Neural crest cell (in vitro differentiated cells): Measurements from ENCODE around the gene LRRN3. TPM values are rescaled to one million over a fixed set of nuclear protein-coding genes. Genes with fewer than 3 reads are reported as not detected.

Source experiments
- DNase-seq: peaks from one replicate; pipeline ENCODE4 v3.0.0; 2021; ENCODE audit warnings: low read depth, mixed read lengths, low spot score
- H3K27ac Mint-ChIP-seq: one replicate; pipeline ENCODE4 v1.8.0; 2021; ENCODE audit warnings: mild to moderate bottlenecking, mixed read lengths; ENCODE audit not compliant: unreplicated experiment
- H3K27me3 Mint-ChIP-seq: 2 replicates; pipeline ENCODE4 v1.8.0; 2021; ENCODE audit warnings: low read depth, mild to moderate bottlenecking, mixed read lengths
- H3K36me3 Mint-ChIP-seq: 2 replicates; pipeline ENCODE4 v1.8.0; 2021; ENCODE audit warnings: low read depth, mild to moderate bottlenecking, mixed read lengths
- H3K4me1 Mint-ChIP-seq: 2 replicates; pipeline ENCODE4 v1.8.0; 2021; ENCODE audit warnings: mixed read lengths
- H3K4me3 Mint-ChIP-seq: one replicate; pipeline ENCODE4 v1.8.0; 2021; ENCODE audit warnings: mild to moderate bottlenecking, mixed read lengths
- H3K9me3 Mint-ChIP-seq: 2 replicates; pipeline ENCODE4 v1.8.0; 2021; ENCODE audit warnings: mixed read lengths
- long read RNA-seq: library from polyadenylated mRNA; unstranded; transcript quantifications from one replicate; pipeline ENCODE4 v2.0.0, GENCODE V29; 2020
- total RNA-seq: library from RNA; stranded (reverse); gene quantifications from 2 replicates; pipeline ENCODE4 v1.2.1, GENCODE V29; 2021
- TF ChIP-seq, protein P1 (sequence below): fragments of 200-600 bp; sonication (generic); conservative IDR thresholded peaks from 2 replicates; pipeline ENCODE4 v1.5.0; 2021; ENCODE audit warnings: antibody characterized with exemption, mild to moderate bottlenecking

Gene LRRN3
- total RNA-seq: 6.1 and 7.1 TPM in 2 replicates
- long read RNA-seq, transcript LRRN3-201 (3 exons, 3,099 nt): minor isoform, 5 of 19 reads
- long read RNA-seq, transcript LRRN3-203 (2 exons, 3,513 nt): major isoform, 6 of 19 reads
- long read RNA-seq, partial matches to known transcripts: 2 of 19 reads
- long read RNA-seq, other reads (novel, unspliced or antisense): 2 of 19 reads

- peak within 1 kb of the TSS; percentile 89 for H3K4me3 Mint-ChIP-seq
- no peaks in the 10 kb centered on the region for H3K27me3 Mint-ChIP-seq
- H3K4me1 Mint-ChIP-seq: peaks cover 45% of the 10 kb centered on the region
- peak; percentile 11 for DNase-seq
- H3K9me3 Mint-ChIP-seq: no peaks in the 10 kb centered on the region
- no peaks in the 10 kb centered on the region for H3K36me3 Mint-ChIP-seq
- TF ChIP-seq, protein P1, sequence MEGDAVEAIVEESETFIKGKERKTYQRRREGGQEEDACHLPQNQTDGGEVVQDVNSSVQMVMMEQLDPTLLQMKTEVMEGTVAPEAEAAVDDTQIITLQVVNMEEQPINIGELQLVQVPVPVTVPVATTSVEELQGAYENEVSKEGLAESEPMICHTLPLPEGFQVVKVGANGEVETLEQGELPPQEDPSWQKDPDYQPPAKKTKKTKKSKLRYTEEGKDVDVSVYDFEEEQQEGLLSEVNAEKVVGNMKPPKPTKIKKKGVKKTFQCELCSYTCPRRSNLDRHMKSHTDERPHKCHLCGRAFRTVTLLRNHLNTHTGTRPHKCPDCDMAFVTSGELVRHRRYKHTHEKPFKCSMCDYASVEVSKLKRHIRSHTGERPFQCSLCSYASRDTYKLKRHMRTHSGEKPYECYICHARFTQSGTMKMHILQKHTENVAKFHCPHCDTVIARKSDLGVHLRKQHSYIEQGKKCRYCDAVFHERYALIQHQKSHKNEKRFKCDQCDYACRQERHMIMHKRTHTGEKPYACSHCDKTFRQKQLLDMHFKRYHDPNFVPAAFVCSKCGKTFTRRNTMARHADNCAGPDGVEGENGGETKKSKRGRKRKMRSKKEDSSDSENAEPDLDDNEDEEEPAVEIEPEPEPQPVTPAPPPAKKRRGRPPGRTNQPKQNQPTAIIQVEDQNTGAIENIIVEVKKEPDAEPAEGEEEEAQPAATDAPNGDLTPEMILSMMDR: no peak
- peak within 1 kb of the TSS; percentile 31 for H3K27ac Mint-ChIP-seq
Observed at GRCh38 chr7:111090846-111091245, at the start of gene LRRN3. TSS of gene LRRN3 (plus strand) at chr7:111091127. CDS start at chr7:111122773, 31,646 bp downstream.

DNA sequence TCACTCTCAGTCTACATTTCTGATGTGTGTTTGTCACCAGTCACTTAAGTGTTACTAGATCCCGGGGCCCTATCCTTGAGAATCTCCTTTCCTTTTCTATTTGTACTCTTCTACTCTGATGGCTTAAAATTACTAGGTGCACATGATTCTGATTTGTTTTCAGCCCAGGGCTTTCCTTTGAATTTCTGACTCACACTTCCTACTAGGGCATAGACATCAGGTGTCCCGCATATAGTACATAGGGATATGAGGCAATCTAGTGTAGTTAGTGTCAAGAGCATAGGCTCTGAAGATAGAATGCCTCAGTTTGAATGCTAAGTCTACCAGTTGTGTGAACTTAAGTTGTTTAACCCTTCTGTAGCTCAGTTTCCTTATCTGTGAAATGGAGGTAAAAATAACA is 49.4 kb upstream of the LRRN3 start:
- H3K9me3 Mint-ChIP-seq: no peaks in the 10 kb centered on the region
- no peaks in the 10 kb centered on the region for H3K4me1 Mint-ChIP-seq
- no peaks in the 10 kb centered on the region for H3K36me3 Mint-ChIP-seq
- H3K27ac Mint-ChIP-seq: no peak overlapping the region
- TF ChIP-seq, protein P1: no peak
- no peaks in the 10 kb centered on the region for H3K27me3 Mint-ChIP-seq
- no peak for DNase-seq
- H3K4me3 Mint-ChIP-seq: no peak overlapping the region

GRCh38 chr7:111042842-111043241 is 48.1 kb upstream of the LRRN3 start:
- Mint-ChIP-seq H3K9me3 (no peaks in the 10 kb centered on the region), H3K4me1 (no peaks in the 10 kb centered on the region), H3K27ac (no peak overlapping the region), H3K36me3 (no peaks in the 10 kb centered on the region), H3K4me3 (no peak overlapping the region), H3K27me3 (no peaks in the 10 kb centered on the region)
- no peak for DNase-seq
- TF ChIP-seq, protein P1: no peak

DNA sequence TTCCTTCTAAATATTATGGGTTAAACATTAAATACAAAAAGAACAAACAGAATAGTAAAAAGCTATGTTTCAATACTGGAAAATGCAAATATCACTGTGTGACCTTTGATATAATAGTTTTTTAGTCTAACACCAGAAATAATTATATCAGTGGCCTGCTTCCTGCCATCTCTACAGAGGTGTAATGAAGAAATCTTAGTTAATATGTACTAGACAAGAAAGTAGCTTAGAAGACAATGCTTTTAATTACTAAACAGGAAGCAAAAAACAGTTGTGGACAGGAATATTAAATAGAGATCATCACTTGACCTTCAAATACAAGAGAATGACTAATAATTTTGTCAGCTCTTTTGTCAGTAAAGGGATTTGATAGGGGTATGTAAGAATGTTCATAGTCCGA is 47.4 kb upstream of the LRRN3 start:
- TF ChIP-seq, protein P1: no peak
- Mint-ChIP-seq H3K27me3 (no peaks in the 10 kb centered on the region), H3K4me1 (no peaks in the 10 kb centered on the region), H3K27ac (no peak overlapping the region), H3K9me3 (no peaks in the 10 kb centered on the region), H3K36me3 (no peaks in the 10 kb centered on the region), H3K4me3 (no peak overlapping the region)
- no peak for DNase-seq

DNA sequence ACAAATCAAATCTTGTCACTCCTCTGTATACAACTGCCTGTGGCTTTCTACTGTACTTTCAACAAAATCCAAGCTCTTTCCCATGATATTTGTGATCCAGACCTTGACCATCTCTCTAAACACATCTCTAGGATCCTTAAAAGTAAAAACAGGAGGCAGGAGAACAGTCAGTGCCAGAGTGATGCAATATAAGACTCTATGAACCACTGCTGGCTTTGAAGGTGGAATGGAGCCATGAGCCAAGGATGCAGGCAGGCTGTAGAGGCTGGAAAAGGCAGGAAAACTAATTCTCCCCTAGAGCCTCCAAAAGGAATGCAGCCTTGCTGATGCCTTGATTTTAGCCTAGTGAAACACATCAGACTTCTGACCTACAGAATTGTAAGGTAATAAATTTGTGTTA is 45.5 kb upstream of the LRRN3 start:
- no peak overlapping the region for H3K4me3 Mint-ChIP-seq
- TF ChIP-seq, protein P1: no peak
- DNase-seq: no peak
- H3K27ac Mint-ChIP-seq: no peak overlapping the region
- H3K4me1 Mint-ChIP-seq: peaks cover 11% of the 10 kb centered on the region
- H3K27me3 Mint-ChIP-seq: no peaks in the 10 kb centered on the region
- H3K36me3 Mint-ChIP-seq: no peaks in the 10 kb centered on the region
- no peaks in the 10 kb centered on the region for H3K9me3 Mint-ChIP-seq

DNA sequence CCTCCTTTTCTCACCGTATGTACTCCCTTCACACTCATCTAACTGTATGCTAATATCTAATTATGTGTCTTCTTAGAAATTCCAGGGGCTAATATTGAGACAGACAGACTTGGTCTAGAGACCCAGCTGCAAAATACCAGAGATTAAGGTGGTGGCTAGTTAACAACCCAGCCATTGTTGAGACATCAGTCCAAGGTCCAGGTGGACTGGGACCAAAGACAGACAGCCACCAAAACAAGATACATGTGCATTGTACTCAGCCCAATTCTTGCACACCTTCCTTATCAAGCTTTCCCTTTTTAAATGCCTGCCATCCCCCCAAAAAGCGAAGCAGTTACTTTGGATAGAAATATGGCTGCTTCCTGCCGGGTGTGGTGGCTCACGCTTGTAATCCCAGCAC is 43.3 kb upstream of the LRRN3 start:
- TF ChIP-seq, protein P1: no peak
- Mint-ChIP-seq H3K36me3 (no peaks in the 10 kb centered on the region), H3K27ac (no peak overlapping the region), H3K27me3 (no peaks in the 10 kb centered on the region), H3K9me3 (no peaks in the 10 kb centered on the region), H3K4me1 (peaks cover 27% of the 10 kb centered on the region), H3K4me3 (no peak overlapping the region)
- DNase-seq: no peak
